GM12865 (cell line): Measurements from ENCODE around the gene CLSTN1.

Experiments used
- DNase-seq: peaks from one replicate; pipeline ENCODE4 v3.0.0; 2010; ENCODE audit warnings: low read depth
- H3K4me3 ChIP-seq: 2 replicates; pipeline ENCODE4 v1.5.1; 2011; ENCODE audit warnings: mild to moderate bottlenecking, low read depth, low read length, control low read depth
- CTCF ChIP-seq: IDR thresholded peaks from 2 replicates; pipeline ENCODE4 v1.5.1; 2011; ENCODE audit warnings: low read length, control low read depth, low read depth, inconsistent platforms; ENCODE audit not compliant: insufficient read depth; ENCODE audit errors: missing control alignments

CLSTN1 gene

GRCh38 chr1:9689011-9689706 lies 134.6 kb downstream of the CLSTN1 start:
- peak; percentile 88 for DNase-seq
- peak overlapping the region; percentile 86 for H3K4me3 ChIP-seq

GRCh38 chr1:9688599-9688998 lies 135.2 kb downstream of the CLSTN1 start:
- DNase-seq: no peak
- TF ChIP-seq CTCF: no peak
- H3K4me3 ChIP-seq: peak overlapping the region; percentile 86

More at GRCh38 chr1:9689011-9689706, 134.6 kb downstream of the CLSTN1 start:
- no peak for TF ChIP-seq CTCF

GRCh38 chr1:9687874-9688582 lies 135.7 kb downstream of the CLSTN1 start:
- peak; percentile 23 for DNase-seq
- no peak for TF ChIP-seq CTCF

GRCh38 chr1:9687120-9687873 lies 136.5 kb downstream of the CLSTN1 start:
- peak; percentile 10 for TF ChIP-seq CTCF
- peak; percentile 76 for DNase-seq

More at GRCh38 chr1:9687874-9688582, 135.7 kb downstream of the CLSTN1 start:
- H3K4me3 ChIP-seq: peak overlapping the region; percentile 86

GRCh38 chr1:9684801-9685200 lies 139.0 kb downstream of the CLSTN1 start:
- DNase-seq: no peak
- TF ChIP-seq CTCF: no peak
- H3K4me3 ChIP-seq: no peak overlapping the region

More at GRCh38 chr1:9687120-9687873, 136.5 kb downstream of the CLSTN1 start:
- H3K4me3 ChIP-seq: peak overlapping the region; percentile 86

- no peak for TF ChIP-seq CTCF
- no peak overlapping the region for H3K4me3 ChIP-seq
- DNase-seq: peak; percentile 46
Measured at GRCh38 chr1:9680828-9681227, 142.9 kb downstream of the CLSTN1 start.
